HG03066 (cell line): ENCODE data around the gene VWA8.
A peak's percentile ranks its signal among the peaks of the same experiment; 100 is the strongest.

Experiments used
- ATAC-seq: cut with Tn5 transposase; IDR thresholded peaks from one replicate; pipeline ENCODE4 v1.9.1; 2021; ENCODE audit warnings: low read depth; ENCODE audit not compliant: unreplicated experiment

Gene VWA8

DNA sequence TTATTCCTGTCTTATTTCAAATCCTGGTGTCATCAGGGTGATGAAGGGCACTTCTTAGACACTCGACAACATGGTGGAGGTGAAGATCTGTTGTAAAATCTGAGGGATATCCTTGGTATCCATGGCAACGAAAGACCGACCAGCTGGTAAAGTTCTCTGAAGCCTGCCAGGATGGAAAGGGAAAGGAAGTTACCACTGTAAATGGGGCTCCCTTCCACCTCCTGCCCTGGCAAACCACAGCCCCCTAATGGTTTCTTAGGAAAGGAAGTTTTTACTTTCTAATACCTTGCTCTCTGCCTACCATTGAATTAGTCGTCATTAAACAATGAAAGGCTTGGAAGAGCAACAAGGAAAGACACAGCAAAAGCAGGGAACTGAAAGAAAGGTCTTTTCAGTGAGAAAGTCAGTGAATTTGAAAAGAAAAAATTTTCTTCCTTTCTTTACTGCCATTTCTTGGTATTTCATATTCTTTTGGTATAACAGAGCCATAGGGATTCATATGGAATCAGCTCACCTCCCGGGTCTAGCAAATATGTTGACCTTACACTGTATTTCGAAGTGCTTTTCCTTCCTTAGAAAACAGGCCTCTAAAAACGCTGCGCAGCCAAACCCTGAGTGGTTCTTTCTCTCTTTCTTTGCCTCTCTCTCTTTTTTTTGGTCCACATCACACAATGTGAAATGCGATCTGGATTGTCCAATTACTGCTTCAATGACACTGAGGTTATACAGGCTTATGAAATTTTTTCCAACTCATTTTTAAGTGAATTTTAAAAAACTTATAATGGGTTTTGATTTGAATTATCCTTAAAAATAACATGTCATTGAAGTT, 392.6 kb downstream of the VWA8 start:
- ATAC-seq, result no peak

DNA sequence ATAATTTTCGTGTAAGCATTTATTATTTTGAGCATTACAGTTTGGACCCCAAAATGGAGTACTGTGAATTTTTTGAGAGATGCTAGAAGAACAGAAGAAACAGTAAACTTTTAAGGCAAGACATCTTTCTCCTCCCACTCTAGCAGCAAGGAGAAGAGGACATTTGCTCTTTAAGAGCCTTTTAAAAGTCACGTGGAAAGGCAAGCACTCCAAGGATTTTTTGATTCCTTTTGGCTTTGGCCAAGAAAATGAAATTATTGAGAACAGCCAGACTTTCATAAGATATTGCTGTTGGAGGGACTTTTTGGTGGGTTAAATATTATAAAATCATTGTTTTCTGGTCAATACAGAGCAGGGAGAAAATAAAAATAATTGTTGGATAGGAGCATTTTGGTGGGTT, 393.5 kb downstream of the VWA8 start:
- no peak for ATAC-seq

DNA sequence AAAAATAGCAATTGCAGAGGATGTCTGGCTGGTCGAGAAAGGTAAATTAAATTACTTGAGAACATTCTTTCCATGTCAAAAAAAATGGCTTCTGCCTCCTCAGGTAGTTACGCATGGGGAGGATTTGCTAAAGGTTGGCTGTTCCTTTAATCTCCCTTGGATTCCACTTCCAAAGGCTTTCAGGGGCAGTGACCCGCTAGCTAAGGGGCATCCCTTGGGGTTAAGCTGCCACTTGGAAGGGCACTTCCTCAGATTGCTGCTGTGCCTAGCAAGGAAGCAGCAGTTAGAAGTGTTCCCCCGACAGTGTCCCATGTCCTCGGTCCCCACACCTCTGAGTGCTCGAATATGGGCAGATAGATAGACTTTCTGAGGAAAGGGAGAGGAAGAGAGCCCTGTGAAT, 395.1 kb downstream of the VWA8 start:
- ATAC-seq, result no peak

DNA sequence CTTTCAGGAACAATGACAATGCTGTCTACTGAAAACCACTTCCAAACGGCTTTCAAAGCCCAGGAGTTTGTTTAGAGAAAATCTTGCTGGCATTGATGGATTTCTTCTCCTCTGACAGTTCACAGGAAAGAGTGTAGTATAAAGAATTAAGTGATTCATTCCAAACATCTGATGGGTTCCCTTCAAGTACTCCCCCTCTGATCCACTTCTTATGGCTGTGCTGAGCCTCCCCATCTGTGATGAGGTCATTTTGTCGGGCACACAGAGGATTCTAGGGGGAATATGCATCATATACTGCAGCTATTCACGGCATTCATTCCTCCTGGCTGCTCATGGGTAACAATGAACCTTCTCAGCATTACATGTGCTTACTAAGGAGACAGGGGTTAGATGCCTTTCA, 395.7 kb downstream of the VWA8 start:
- no peak for ATAC-seq

DNA sequence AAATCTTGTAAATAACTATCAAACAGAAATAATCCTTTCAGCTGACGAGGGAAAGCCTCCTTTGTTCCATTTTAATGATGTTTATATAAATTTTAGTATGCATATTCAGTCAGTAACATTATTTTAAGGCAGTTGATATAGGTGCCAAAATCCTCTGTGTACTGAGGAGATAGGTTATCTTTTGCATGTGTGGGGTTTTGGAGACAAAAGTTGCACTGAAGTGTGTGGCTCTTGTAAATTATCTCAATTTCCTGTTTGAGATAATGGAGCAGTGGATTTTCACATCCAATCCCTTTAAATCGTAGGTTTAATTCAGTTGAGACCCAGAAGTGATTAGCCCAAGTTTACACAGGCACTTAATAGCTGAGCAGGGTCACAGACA, 396.9 kb downstream of the VWA8 start:
- ATAC-seq, result no peak

DNA sequence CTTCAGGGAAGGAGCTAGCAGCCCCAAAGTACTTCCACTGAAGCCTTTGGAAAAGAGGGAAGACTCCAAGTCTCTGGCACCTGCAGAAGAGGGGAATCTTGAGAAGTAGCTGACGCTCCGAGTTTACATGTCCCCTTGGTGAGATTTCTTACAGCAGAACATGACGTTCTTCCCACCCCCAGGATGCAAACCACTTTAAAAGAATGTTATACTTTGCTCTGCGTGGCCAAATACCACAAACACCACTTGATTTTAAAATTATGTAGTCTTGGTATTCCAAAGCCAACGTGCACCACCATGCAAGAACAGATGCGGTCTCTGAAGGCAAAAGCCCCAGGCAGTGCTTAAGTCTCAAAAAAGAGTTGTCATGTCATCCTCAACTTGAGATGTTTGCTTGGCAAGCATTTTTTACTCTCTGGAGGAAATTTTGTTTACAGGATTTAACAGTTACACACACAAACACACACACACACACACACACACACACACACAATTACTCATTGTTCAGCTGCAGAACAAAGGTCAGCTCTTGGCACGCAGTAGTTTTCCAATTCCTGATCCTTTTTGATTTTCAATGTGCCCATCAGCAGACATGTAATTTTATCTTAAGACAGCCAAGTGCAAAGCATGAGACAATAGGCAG, 397.4 kb downstream of the VWA8 start:
- no peak for ATAC-seq

DNA sequence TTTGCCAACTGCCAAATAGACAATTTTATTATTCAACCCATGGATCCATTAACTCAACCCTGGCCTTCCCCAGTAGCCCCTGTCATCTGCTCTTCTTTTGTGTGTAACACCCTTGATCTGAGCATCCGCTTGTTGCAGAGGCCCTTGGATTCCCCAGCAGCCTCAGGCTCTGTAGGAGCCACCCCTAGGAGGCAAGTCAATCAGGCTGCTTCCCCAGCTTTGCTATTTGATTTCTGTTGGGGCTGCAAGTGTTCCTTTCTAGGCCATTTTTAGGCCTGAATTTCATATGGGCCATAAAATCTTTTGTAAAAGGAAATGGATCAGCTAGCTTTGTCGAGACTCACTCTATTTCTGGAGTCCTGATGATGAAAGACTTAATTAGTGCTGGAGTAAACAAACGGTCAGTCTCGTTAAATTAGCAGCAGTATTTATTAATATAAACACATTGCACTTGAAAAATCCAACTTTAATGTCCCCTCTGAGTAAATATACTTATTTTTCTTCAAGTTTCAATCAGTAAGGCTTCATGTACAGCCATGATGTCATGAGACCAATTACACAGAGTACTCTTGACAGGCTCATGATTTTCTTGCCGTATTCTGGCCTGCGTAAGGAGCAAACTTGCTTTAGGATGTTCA, 398.2 kb downstream of the VWA8 start:
- ATAC-seq, result no peak

DNA sequence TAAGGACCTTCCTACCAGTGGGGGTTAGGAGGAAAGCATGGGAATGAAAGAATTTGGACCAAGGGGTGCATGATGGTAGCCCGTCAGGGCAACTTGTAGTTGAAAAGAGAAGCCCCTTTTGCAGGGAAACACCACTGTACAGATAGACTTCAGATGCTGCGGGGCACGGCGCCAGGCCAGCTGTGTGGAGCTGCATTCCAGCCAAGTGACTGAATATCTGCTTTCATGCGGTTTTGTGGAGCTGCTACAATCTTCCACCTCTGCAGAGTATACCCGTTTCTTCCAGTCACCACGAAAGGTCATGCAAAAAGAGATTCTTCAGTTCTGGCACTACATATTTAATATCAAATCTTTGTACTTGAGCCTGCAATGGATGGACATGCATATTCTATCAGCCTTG, 398.8 kb downstream of the VWA8 start:
- ATAC-seq, result no peak

DNA sequence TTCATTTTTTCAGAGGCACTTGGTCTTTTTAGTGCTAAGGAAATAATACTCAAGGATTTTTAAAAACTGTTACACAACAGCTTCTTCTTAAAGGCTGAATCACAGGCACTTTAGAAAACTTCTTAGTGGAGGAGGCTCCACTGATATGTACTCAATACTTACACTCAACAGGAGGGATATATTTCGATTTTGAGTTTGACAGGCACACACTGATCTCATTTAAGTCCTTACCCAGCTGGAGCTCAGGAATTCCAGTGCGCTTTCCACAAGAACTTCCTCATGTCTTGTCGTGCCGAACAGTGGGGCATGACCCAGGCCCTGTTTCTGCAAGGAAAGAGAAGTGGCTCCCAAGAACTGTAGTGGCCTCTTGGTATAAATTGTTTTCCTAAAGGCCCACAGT, 399.7 kb downstream of the VWA8 start:
- no peak for ATAC-seq

DNA sequence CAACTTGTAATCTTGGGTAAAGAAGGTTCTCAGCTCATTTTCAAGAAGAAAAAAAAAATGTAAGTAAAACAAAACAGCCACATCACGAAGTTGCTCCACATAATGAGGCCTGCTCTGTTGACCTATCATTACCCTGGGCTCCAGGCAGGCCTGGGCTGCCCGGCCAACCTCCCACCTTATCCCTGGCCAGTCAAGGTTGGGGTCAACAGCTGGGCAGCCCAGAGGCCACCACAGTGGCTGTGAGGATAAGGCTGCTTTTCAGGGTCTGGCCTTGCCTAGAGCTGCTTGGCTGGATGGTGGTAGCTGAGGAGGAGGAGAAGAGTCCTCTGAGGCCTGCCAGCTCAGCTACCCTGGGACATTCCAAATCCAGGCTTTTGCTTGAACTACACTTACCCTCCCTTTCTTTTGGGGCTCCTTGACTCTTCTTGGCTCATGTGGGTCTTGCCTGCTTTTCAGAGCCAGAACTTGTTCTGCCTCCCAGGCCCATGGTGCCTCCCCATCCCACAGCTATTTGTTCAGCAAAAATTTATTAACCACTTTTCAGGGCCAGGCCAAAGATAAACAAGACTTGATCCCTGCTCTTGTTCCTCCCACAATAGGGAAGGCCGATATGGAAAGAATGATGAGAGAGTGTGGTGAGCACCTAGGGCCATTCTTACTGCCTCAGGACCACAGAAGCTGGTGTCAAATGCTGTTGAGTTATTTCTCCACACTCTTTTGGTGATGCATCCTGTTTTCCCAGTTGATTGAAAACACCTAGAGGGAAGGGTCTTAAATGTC, 401.9 kb downstream of the VWA8 start:
- no peak for ATAC-seq

DNA sequence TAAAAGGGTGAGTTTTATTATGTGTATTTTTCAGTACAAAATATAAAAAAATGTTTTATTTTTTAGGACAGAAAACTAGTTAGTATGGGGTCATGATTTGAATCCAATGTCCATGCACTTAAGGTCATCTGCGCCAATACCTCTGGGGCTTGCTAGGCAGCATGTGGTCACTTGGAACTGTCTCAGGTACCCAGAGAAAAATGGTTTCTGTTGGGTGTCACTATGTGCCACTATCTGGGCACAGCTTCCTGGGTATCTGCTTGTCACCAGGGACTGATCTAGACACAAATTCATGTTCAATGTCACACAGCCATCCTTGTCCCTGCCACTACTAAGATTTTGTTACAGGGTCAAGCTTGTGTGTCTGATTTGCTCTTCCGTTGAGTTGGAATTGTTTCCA, 403.2 kb downstream of the VWA8 start:
- no peak for ATAC-seq

DNA sequence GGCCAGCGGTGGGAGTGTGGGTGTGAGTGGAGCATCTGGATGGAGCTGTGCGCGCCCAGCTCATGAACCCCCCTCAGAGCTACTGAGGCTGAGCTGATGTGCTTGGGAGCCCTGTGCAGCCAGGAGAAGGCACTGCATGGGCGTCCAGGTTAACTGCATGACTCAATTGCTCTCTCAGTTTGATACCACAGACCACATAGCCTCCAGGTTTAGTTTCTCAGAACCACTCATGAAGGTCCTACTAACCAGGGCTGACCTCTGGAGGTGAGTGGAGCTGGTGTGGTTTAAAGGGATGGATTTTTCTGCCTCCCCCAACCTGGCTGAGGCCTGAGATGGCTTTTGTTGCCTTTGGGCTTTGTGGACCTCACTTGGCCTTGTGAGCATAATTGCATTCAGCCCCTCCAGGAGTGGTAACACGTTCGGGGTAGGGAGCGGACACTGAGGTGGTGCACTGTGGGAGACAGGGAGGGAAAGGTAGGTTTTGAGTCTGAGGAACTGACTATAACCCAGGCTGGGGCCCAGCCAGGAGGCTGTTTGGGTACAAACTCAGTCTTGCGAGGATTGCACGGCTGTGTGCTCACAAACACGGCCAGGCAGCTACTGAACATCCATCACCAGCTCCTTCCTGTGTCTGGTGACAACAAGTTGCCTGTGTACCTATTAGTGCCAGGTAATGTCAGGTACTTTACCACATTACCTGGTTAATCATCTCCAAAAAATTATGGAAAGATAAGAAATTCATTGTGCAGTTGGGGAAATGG, 406.1 kb downstream of the VWA8 start:
- ATAC-seq, result peak; percentile 94

DNA sequence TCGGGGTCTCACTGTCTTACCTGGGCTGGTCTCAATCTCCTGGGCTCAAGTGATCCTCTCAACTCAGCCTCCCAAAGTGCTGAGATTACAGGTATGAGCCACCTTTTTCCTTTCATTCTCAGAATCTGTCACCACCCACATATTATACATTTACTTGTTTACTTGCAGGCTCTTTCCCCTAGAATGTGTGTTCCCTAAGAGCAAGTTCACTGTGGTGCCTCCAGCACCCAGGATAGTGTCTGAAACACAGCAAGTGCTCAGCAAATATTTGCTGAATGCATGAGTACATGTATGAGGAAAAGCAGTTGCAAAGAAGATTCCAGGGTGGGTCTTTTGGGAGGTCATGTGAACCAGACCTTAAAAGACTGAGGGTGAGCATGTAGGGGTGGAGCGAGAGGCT, 406.7 kb downstream of the VWA8 start:
- no peak for ATAC-seq

DNA sequence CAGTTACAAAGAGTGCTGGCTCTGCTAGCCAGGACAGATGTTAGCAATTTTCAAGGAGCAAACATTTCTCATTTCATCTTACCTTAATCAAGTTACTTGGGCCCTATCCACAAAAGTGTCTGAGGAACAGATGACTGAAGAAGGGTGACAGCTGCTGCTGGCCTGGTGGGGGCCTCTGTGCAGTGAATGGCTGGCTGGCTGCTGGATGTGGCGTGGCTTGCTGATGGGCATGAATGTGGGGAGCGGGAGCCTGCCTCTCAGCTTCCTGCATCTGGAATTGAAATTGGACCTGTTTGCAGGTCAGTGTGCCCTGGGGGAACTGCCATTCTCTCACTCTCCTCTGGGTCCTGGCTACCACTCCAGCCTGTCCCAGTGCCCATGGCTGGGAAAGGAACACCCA, 408.9 kb downstream of the VWA8 start:
- ATAC-seq, result no peak

DNA sequence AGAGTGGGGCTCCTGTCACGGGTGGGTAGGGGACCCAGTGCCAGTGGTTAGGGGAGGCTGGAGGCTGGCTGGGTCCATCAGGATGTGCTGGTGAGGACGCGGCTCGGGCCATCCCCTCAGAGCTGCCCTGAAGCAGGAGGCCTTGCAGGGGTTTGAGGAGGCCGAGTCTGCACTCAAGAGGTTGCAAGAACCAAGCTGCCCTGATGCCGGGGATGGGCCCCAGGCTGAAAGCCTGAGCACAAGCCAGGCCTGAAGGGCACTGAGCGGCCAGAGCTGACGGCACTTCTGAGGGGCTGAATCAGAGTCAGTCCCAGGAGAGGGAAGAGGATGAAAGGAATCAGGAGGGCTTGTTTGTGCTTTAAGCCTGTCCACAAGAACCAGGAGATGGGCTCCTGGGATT, 410.6 kb downstream of the VWA8 start:
- ATAC-seq, result no peak

DNA sequence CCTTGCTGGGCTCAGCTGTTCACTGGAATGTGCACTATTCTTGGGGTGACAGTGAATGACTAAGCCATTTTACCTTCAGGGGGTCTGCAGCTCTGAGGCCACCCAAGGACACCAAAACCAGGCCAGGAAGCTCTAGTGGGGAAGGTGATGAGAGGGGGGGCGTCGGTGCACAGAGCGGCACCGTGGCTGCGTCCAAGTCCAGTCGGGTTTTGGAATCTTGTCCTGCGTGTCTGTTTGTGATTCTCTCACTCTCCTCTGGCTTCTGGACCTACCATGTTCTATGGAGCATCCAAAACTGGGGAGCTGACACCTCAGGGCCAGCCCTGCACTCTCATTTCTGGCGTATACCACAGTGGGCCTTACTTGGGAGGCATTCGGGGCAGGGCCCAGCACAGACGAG, 411.4 kb downstream of the VWA8 start:
- no peak for ATAC-seq

DNA sequence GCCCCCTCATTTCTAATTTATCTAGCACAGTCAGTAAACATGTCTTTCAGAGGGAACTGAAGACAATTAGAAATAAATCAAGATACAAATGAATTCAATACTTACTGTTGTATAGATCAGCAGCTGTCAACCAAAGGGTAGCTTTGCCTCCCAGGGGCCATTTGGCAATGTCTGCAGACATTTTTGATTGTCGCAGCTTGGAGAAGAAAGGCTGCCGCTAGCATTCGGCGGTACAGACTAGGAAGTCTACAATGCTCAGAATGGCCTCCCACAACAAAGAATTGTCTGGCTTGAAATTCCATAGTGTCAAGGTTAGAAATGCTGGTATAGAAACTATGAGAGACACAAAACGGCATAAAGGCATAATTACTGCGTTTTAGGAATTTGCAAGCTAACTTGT, 412.0 kb downstream of the VWA8 start:
- no peak for ATAC-seq

DNA sequence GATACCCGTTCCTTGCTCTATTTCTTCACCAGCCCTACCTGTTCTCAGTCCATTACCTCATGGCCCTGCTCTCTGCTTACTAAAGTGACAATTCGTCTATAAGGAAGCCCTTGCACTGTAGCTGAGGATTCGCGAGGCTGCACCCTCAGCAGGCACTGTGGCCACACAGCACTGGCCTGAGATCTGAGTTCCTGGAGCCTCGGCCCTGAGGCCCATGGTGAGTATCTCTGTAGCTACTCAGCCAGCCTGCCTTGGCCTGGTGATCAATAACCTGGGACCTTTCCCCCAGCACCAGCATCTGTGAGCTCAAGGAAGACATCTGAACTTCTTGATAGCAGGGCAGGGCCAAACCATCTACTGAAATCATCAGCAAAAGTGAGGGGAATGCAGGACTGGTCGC, 412.9 kb downstream of the VWA8 start:
- no peak for ATAC-seq

DNA sequence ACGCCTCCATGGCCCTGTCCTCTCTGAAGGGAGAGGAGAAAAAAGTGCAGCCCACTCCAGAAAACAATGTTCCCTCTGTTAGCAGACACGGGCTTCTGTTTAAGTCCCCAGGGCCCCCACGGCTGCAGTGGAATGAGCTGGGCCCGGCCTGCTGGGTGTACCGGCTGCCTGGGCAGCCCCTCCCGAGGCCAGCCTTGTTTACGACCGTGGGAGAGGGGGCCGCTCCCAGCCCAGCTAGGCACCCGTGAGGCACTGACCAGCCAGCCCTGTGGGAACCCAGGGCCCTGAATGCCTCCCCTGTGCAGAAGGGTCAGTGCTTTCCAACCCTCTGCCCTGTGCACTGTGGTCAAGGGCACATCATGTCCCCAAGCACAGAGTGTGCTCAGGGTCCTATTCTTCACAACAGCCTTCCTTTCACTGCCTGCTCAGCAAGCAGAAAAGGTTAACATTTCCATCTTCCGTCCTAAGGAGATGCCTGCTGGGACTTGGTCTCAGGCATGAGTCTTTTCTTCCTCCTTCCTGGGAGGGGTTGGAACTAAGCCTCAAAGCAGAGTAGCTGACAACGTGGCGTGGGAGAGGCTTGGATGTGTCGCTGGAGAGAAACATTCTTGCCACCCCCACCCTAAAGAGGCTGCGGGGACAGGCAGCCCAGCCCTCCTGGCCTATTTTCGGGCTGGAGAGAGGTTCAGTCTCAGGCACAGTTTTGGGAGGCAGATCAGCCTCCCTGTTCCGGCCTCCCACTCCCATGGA, 413.5 kb downstream of the VWA8 start:
- ATAC-seq, result no peak
